Endothelial cell of umbilical vein (primary cell): ENCODE data around the gene PTGR3. TPM values are rescaled to one million over a fixed set of nuclear protein-coding genes. Genes with fewer than 3 reads are reported as not detected.

Experiments
- BruUV-seq: library from RNA; stranded (reverse); fragments of 400-500 nt; replicated peaks from 2 replicates; lab custom pipeline; 2021; lab: Mats Ljungman, UMichigan
- CTCF ChIA-PET: fragments of 300-600, 350-600 bp; sonication (Branson Sonifier 250); formaldehyde crosslinking; loops from one replicate; lab custom pipeline; 2021; ENCODE audit warnings: antibody characterized with exemption, inconsistent platforms; lab: Charles Lee
- POLR2A ChIA-PET: fragments of 300-600, 350-600 bp; sonication (Branson Sonifier 250); formaldehyde crosslinking; loops from one replicate; lab custom pipeline; 2021; ENCODE audit warnings: antibody characterized with exemption, inconsistent platforms; lab: Charles Lee
- DNase-seq: peaks from one replicate; pipeline ENCODE4 v3.0.0-alpha.2; 2011; ENCODE audit warnings: low read depth, low spot score
- FAIRE-seq: peaks from 2 replicates; lab custom pipeline; 2011; peaks lifted over from hg19 to GRCh38; lab: Jason Lieb, UNC
- H2AFZ ChIP-seq: 2 replicates; pipeline ENCODE4 v1.6.0; 2012; ENCODE audit warnings: low read depth, low read length, control low read depth, inconsistent platforms
- H3K27ac ChIP-seq: 2 replicates; pipeline ENCODE4 v1.5.1; 2011; ENCODE audit warnings: low read depth, mild to moderate bottlenecking, control low read depth, low read length, moderate library complexity; ENCODE audit not compliant: insufficient read depth
- H3K27me3 ChIP-seq, 2 experiments: 2 replicates each; pipeline versions ENCODE4 v1.6.0 to v1.6.1; 2011; ENCODE audit warnings: low read length in 2 of 2, mixed read lengths in 1 of 2; ENCODE audit not compliant: control insufficient read depth in 2 of 2, insufficient read depth in 2 of 2
- H3K36me3 ChIP-seq, 2 experiments: 2 replicates in 1 of 2; 3 replicates in 1 of 2; pipeline ENCODE4 v1.5.1; 2011; ENCODE audit warnings: low read length in 2 of 2, mild to moderate bottlenecking in 1 of 2, moderate library complexity in 1 of 2; ENCODE audit not compliant: control insufficient read depth in 2 of 2, insufficient read depth in 2 of 2; ENCODE audit errors: extremely low read depth in 1 of 2
- H3K4me1 ChIP-seq: 3 replicates; pipeline ENCODE4 v1.5.1; 2011; ENCODE audit warnings: mild to moderate bottlenecking, low read length; ENCODE audit not compliant: control insufficient read depth, insufficient read depth; ENCODE audit errors: extremely low read depth
- H3K4me2 ChIP-seq: 2 replicates; pipeline ENCODE4 v1.6.1; 2011; ENCODE audit warnings: low read length, control low read depth, mixed read lengths; ENCODE audit not compliant: insufficient read depth
- H3K4me3 ChIP-seq, 3 experiments: fragments of 200-600 bp in 1 of 3; sonication (generic), shearing (Covaris generic) in 1 of 3; replicated peaks in 1 of 3; 2 replicates each; pipeline ENCODE4 v1.5.1; 2011 to 2016; ENCODE audit warnings: control low read depth in 3 of 3, low read length in 3 of 3, mild to moderate bottlenecking in 2 of 3, inconsistent platforms in 1 of 3, low read depth in 1 of 3, moderate library complexity in 1 of 3; ENCODE audit not compliant: insufficient read depth in 1 of 3
- H3K79me2 ChIP-seq: 2 replicates; pipeline ENCODE4 v1.6.0; 2012; ENCODE audit warnings: low read length, inconsistent platforms; ENCODE audit not compliant: control insufficient read depth, insufficient read depth
- H3K9ac ChIP-seq: replicated peaks from 2 replicates; pipeline ENCODE3; 2011; ENCODE audit warnings: low read length, control low read depth; ENCODE audit not compliant: insufficient read depth; ENCODE audit errors: extremely low read depth
- H3K9me1 ChIP-seq: replicated peaks from 3 replicates; pipeline ENCODE4 v1.6.0; 2011; ENCODE audit warnings: mild to moderate bottlenecking, low read length; ENCODE audit not compliant: control insufficient read depth, insufficient read depth; ENCODE audit errors: extremely low read depth
- H3K9me3 ChIP-seq: replicated peaks from 2 replicates; pipeline ENCODE4 v1.5.1; 2012; ENCODE audit warnings: low read length, inconsistent platforms; ENCODE audit not compliant: control insufficient read depth, insufficient read depth
- H4K20me1 ChIP-seq: replicated peaks from 2 replicates; pipeline ENCODE3; 2011; ENCODE audit warnings: mild to moderate bottlenecking, low read length; ENCODE audit not compliant: control insufficient read depth, insufficient read depth; ENCODE audit errors: extremely low read depth
- EZH2 ChIP-seq: IDR thresholded peaks from 2 replicates; pipeline ENCODE4 v1.6.1; 2012; ENCODE audit warnings: borderline replicate concordance, low read depth, mild to moderate bottlenecking, moderate library complexity, low read length, inconsistent platforms; ENCODE audit not compliant: severe bottlenecking
- FOS ChIP-seq: IDR thresholded peaks from 2 replicates; pipeline ENCODE4 v1.6.1; 2011; ENCODE audit warnings: mild to moderate bottlenecking, low read length, moderate library complexity, borderline replicate concordance; ENCODE audit not compliant: insufficient read depth
- GATA2 ChIP-seq: IDR thresholded peaks from 2 replicates; pipeline ENCODE4 v1.7.0; 2011; ENCODE audit warnings: low read depth, mild to moderate bottlenecking, moderate library complexity, mixed read lengths, low read length; ENCODE audit not compliant: insufficient read length, insufficient read depth
- JUN ChIP-seq: IDR thresholded peaks from 2 replicates; pipeline ENCODE4 v1.6.1; 2011; ENCODE audit warnings: borderline replicate concordance, low read depth; ENCODE audit not compliant: insufficient read length, insufficient read depth
- MYC ChIP-seq: IDR thresholded peaks from one replicate; pipeline ENCODE4 v1.6.1; 2011; ENCODE audit warnings: mild to moderate bottlenecking, low read depth, low read length
- POLR2A ChIP-seq: IDR thresholded peaks from 2 replicates; pipeline ENCODE4 v1.6.1; 2012; ENCODE audit warnings: low read depth, mild to moderate bottlenecking, control low read depth, low read length
- POLR2AphosphoS5 ChIP-seq: IDR thresholded peaks from 2 replicates; pipeline ENCODE4 v1.6.1; 2012; ENCODE audit warnings: low read depth, mild to moderate bottlenecking, control low read depth, low read length, moderate library complexity; ENCODE audit not compliant: insufficient read depth
- dilution Hi-C: fragments of 300-500 bp; cut with MboI; formaldehyde crosslinking; loops from one replicate; pipeline ENCODE4 v1.15.0; 2019; ENCODE audit warnings: low sequenced_read_pairs; ENCODE audit not compliant: extremely low pct_ligation_motif_present
- intact Hi-C: fragments of 100-400 bp; cut with micrococcal nuclease; formaldehyde crosslinking; loops from one replicate; pipeline ENCODE4 v1.10.0; 2022
- polyA plus RNA-seq, 4 experiments: library from polyadenylated mRNA; depleted of rRNA in 3 of 4; stranded (reverse) in 3 of 4; unstranded in 1 of 4; fragments of >200 nt; gene quantifications; 2 replicates each; pipeline versions ENCODE4 v1.2.1 to v1.2.3, GENCODE V29; 2011 to 2012; ENCODE audit warnings: missing spikeins in 1 of 4
- total RNA-seq: library from RNA; stranded (reverse); gene quantifications from 2 replicates; pipeline ENCODE4 v1.2.3, GENCODE V29; 2021
- TF ChIP-seq, protein P1 (sequence below): IDR thresholded peaks from 2 replicates; pipeline ENCODE4 v1.6.1; 2011; ENCODE audit not compliant: insufficient read depth, insufficient read length
- TF ChIP-seq, protein P2 (sequence below), 2 donors: IDR thresholded peaks; 1 replicate in 1 of 2; 2 replicates in 1 of 2; pipeline ENCODE4 v1.5.1; 2011; ENCODE audit warnings: low read length in 2 of 2, mild to moderate bottlenecking in 2 of 2, moderate library complexity in 2 of 2, control low read depth in 1 of 2, inconsistent platforms in 1 of 2, low read depth in 1 of 2; ENCODE audit not compliant: insufficient read depth in 1 of 2; ENCODE audit errors: extremely low read depth in 1 of 2

PTGR3 gene
- total and polyA plus RNA-seq, 2 donors (not counting 3 experiments of a cell fraction or from before 2014, with no cell fraction given), result 13.9 to 21.9 TPM

DNA sequence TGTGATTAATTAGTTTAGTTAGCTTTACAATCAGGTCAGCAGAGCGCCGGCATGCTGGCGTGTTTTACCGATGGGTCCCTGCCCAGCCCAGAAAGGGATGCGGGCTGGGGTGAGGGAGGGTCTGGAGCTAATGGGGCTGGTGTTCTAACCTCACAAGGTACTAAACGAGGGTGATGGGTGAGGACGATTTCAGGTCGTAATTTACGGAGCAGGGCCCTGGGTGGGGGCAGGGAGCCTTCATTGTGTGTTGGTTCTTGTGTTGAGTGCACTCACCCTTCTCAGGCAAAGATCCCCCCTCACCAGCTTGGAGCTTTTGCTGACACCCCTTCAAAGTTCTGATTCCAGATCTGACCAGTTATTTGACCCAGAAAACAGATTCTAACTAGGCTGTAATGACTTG, 39.5 kb downstream of the PTGR3 start:
- TF ChIP-seq, protein P1, sequence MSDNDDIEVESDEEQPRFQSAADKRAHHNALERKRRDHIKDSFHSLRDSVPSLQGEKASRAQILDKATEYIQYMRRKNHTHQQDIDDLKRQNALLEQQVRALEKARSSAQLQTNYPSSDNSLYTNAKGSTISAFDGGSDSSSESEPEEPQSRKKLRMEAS, result no peak
- no peak for TF ChIP-seq POLR2AphosphoS5
- no peak for TF ChIP-seq JUN
- TF ChIP-seq MYC, result no peak
- TF ChIP-seq GATA2, result no peak
- TF ChIP-seq POLR2A, result no peak
- TF ChIP-seq, protein P2, sequence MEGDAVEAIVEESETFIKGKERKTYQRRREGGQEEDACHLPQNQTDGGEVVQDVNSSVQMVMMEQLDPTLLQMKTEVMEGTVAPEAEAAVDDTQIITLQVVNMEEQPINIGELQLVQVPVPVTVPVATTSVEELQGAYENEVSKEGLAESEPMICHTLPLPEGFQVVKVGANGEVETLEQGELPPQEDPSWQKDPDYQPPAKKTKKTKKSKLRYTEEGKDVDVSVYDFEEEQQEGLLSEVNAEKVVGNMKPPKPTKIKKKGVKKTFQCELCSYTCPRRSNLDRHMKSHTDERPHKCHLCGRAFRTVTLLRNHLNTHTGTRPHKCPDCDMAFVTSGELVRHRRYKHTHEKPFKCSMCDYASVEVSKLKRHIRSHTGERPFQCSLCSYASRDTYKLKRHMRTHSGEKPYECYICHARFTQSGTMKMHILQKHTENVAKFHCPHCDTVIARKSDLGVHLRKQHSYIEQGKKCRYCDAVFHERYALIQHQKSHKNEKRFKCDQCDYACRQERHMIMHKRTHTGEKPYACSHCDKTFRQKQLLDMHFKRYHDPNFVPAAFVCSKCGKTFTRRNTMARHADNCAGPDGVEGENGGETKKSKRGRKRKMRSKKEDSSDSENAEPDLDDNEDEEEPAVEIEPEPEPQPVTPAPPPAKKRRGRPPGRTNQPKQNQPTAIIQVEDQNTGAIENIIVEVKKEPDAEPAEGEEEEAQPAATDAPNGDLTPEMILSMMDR (IDR thresholded peaks at IDR 0.05; ENCODE audit: extremely low read depth in 1 of 2, insufficient read depth in 1 of 2, low read depth in 1 of 2, low read length in 2 of 2), result no peak
- TF ChIP-seq FOS, result no peak
- no peak for TF ChIP-seq EZH2
- no peak overlapping the region for H3K4me3 ChIP-seq
- POLR2A ChIA-PET, result no interaction called here
- H3K9ac ChIP-seq, result no peak overlapping the region
- intact Hi-C loops (no loop called here), dilution Hi-C loops (no loop called here)
- no TSS peak for BruUV-seq
- H4K20me1 ChIP-seq, result no peaks in the 10 kb centered on the region
- no peak for FAIRE-seq
- H3K27ac ChIP-seq, result no peak overlapping the region
- no peaks in the 10 kb centered on the region for H3K79me2 ChIP-seq
- no peak overlapping the region for H2AFZ ChIP-seq
- no peaks in the 10 kb centered on the region for H3K9me3 ChIP-seq
- H3K9me1 ChIP-seq, result no peaks in the 10 kb centered on the region
- H3K4me1 ChIP-seq, result no peaks in the 10 kb centered on the region
- no peak for DNase-seq
- H3K4me2 ChIP-seq, result no peak overlapping the region
- CTCF ChIA-PET, result interaction anchor here (1.2 kb wide), 1 partner anchor 36 kb away, joined by 3 read pairs; no protein-coding TSS in a partner anchor
- peaks cover 0 to 2% of the 10 kb centered on the region in 2 experiments for H3K27me3 ChIP-seq
- no peaks in the 10 kb centered on the region for H3K36me3 ChIP-seq
